Stimulated activated effector memory CD8-positive, alpha-beta T cell treated with anti-CD3 and anti-CD28 coated beads, Interleukin-12 subunit alpha, Interleukin-12 subunit beta, amount 100 ng/mL, for 72 hours (primary cell): ENCODE data around the gene GPC4.

Experiments
- ATAC-seq: fragments of 150-1000 bp; cut with Tn5 transposase; 2 replicates; pipeline ENCODE4 v1.10.0; 2021
- DNase-seq, 2 donors: peaks; one replicate each; pipeline ENCODE4 v3.0.0; 2021 to 2022; ENCODE audit warnings: low spot score in 2 of 2
- H3K27ac Mint-ChIP-seq: one replicate; pipeline ENCODE4 v1.8.0; 2022; ENCODE audit warnings: mild to moderate bottlenecking, mixed read lengths
- H3K36me3 Mint-ChIP-seq: one replicate; pipeline ENCODE4 v1.8.0; 2022; ENCODE audit warnings: mild to moderate bottlenecking, mixed read lengths
- H3K4me1 Mint-ChIP-seq: one replicate; pipeline ENCODE4 v1.8.0; 2022; ENCODE audit warnings: mixed read lengths
- H3K4me3 Mint-ChIP-seq: one replicate; pipeline ENCODE4 v1.8.0; 2022; ENCODE audit warnings: mild to moderate bottlenecking, mixed read lengths
- H3K9me3 Mint-ChIP-seq: one replicate; pipeline ENCODE4 v1.8.0; 2022; ENCODE audit warnings: mixed read lengths

Gene GPC4

GRCh38 chrX:133415276-133416105 is at the start of gene GPC4:
Gene GPC4 (minus strand): TSS chrX:133415489. CDS start chrX:133414965, 524 bp downstream.
- H3K4me3 Mint-ChIP-seq = no peak within 1 kb of the TSS
- DNase-seq (no peak), ATAC-seq (no peak)
- no peaks in the 10 kb centered on the region for H3K4me1 Mint-ChIP-seq
- no peak within 1 kb of the TSS for H3K27ac Mint-ChIP-seq
- H3K36me3 Mint-ChIP-seq = no peaks in the 10 kb centered on the region
- H3K9me3 Mint-ChIP-seq = peaks cover 3% of the 10 kb centered on the region

GRCh38 chrX:133461231-133461630 is 45.9 kb upstream of the GPC4 start:
- H3K9me3 Mint-ChIP-seq = no peaks in the 10 kb centered on the region
- no peak overlapping the region for H3K4me3 Mint-ChIP-seq
- ATAC-seq (no peak), DNase-seq (no peak)
- no peaks in the 10 kb centered on the region for H3K36me3 Mint-ChIP-seq
- no peaks in the 10 kb centered on the region for H3K4me1 Mint-ChIP-seq
- no peak overlapping the region for H3K27ac Mint-ChIP-seq

- Mint-ChIP-seq H3K9me3 (no peaks in the 10 kb centered on the region), H3K36me3 (no peaks in the 10 kb centered on the region), H3K4me3 (no peak overlapping the region), H3K4me1 (no peaks in the 10 kb centered on the region), H3K27ac (no peak overlapping the region)
- ATAC-seq (no peak), DNase-seq (no peak)
Observed at GRCh38 chrX:133454924-133455323, 39.6 kb upstream of the GPC4 start.

GRCh38 chrX:133454491-133454914 is 39.2 kb upstream of the GPC4 start:
- no peak for ATAC-seq
- no peak for DNase-seq
- no peak overlapping the region for H3K27ac Mint-ChIP-seq
- H3K4me3 Mint-ChIP-seq = no peak overlapping the region
- H3K9me3 Mint-ChIP-seq = no peaks in the 10 kb centered on the region
- no peaks in the 10 kb centered on the region for H3K4me1 Mint-ChIP-seq
- H3K36me3 Mint-ChIP-seq = no peaks in the 10 kb centered on the region

GRCh38 chrX:133448512-133449076 is 33.3 kb upstream of the GPC4 start:
- Mint-ChIP-seq H3K4me1 (no peaks in the 10 kb centered on the region), H3K9me3 (no peaks in the 10 kb centered on the region), H3K4me3 (no peak overlapping the region), H3K27ac (no peak overlapping the region), H3K36me3 (no peaks in the 10 kb centered on the region)
- no peak for ATAC-seq
- no peak for DNase-seq

GRCh38 chrX:133444952-133445831 is 29.9 kb upstream of the GPC4 start:
- no peak overlapping the region for H3K27ac Mint-ChIP-seq

GRCh38 chrX:133444196-133444595 is 28.9 kb upstream of the GPC4 start:
- DNase-seq = no peak
- Mint-ChIP-seq H3K9me3 (no peaks in the 10 kb centered on the region), H3K27ac (no peak overlapping the region)

More at GRCh38 chrX:133444952-133445831, 29.9 kb upstream of the GPC4 start:
- DNase-seq (no peak), ATAC-seq (no peak)
- Mint-ChIP-seq H3K36me3 (no peaks in the 10 kb centered on the region), H3K4me3 (no peak overlapping the region), H3K4me1 (no peaks in the 10 kb centered on the region), H3K9me3 (no peaks in the 10 kb centered on the region)

GRCh38 chrX:133440797-133441163 is 25.5 kb upstream of the GPC4 start:
- Mint-ChIP-seq H3K27ac (no peak overlapping the region), H3K4me1 (no peaks in the 10 kb centered on the region), H3K36me3 (no peaks in the 10 kb centered on the region), H3K9me3 (no peaks in the 10 kb centered on the region), H3K4me3 (no peak overlapping the region)
- no peak for DNase-seq
- no peak for ATAC-seq

More at GRCh38 chrX:133444196-133444595, 28.9 kb upstream of the GPC4 start:
- Mint-ChIP-seq H3K4me3 (no peak overlapping the region), H3K36me3 (no peaks in the 10 kb centered on the region), H3K4me1 (no peaks in the 10 kb centered on the region)
- ATAC-seq = no peak

- Mint-ChIP-seq H3K9me3 (no peaks in the 10 kb centered on the region), H3K4me3 (no peak overlapping the region), H3K27ac (no peak overlapping the region), H3K36me3 (no peaks in the 10 kb centered on the region), H3K4me1 (no peaks in the 10 kb centered on the region)
- DNase-seq = no peak
- no peak for ATAC-seq
Observed at GRCh38 chrX:133440081-133440796, 24.9 kb upstream of the GPC4 start.

- Mint-ChIP-seq H3K4me1 (no peaks in the 10 kb centered on the region), H3K27ac (no peak overlapping the region), H3K36me3 (no peaks in the 10 kb centered on the region), H3K4me3 (no peak overlapping the region), H3K9me3 (no peaks in the 10 kb centered on the region)
- ATAC-seq (no peak), DNase-seq (no peak)
Observed at GRCh38 chrX:133437766-133438165, 22.5 kb upstream of the GPC4 start.

GRCh38 chrX:133437356-133437755 is 22.1 kb upstream of the GPC4 start:
- Mint-ChIP-seq H3K36me3 (no peaks in the 10 kb centered on the region), H3K4me1 (no peaks in the 10 kb centered on the region), H3K27ac (no peak overlapping the region), H3K4me3 (no peak overlapping the region), H3K9me3 (no peaks in the 10 kb centered on the region)
- no peak for ATAC-seq
- DNase-seq = no peak

GRCh38 chrX:133435544-133436124 is 20.3 kb upstream of the GPC4 start:
- Mint-ChIP-seq H3K4me3 (no peak overlapping the region), H3K9me3 (no peaks in the 10 kb centered on the region), H3K4me1 (no peaks in the 10 kb centered on the region), H3K36me3 (no peaks in the 10 kb centered on the region), H3K27ac (no peak overlapping the region)
- DNase-seq (no peak), ATAC-seq (no peak)

- ATAC-seq (no peak), DNase-seq (no peak)
- Mint-ChIP-seq H3K4me1 (no peaks in the 10 kb centered on the region), H3K36me3 (no peaks in the 10 kb centered on the region), H3K9me3 (no peaks in the 10 kb centered on the region), H3K4me3 (no peak overlapping the region), H3K27ac (no peak overlapping the region)
Observed at GRCh38 chrX:133434197-133434820, 19.0 kb upstream of the GPC4 start.

GRCh38 chrX:133419911-133420310 is 4.6 kb upstream of the GPC4 start:
- H3K27ac Mint-ChIP-seq = no peak overlapping the region
- no peak overlapping the region for H3K4me3 Mint-ChIP-seq
- ATAC-seq (no peak), DNase-seq (no peak)
- H3K36me3 Mint-ChIP-seq = no peaks in the 10 kb centered on the region
- peaks cover 5% of the 10 kb centered on the region for H3K4me1 Mint-ChIP-seq
- H3K9me3 Mint-ChIP-seq = peaks cover 3% of the 10 kb centered on the region
